NOMO-1 treated with DMSO at 0.1 percent for 48 hours (cell line): ENCODE data around the gene FARS2.
"Not testable (repeated sequence)": the region's sequence is repeated elsewhere in the genome, so short reads cannot be mapped to it uniquely, and the experiment has no call there.

Source experiments
- DNase-seq: peaks from one replicate; lab custom pipeline; 2025; ENCODE audit not compliant: unreplicated experiment; lab: John Stamatoyannopoulos, UW

FARS2 gene

GRCh38 chr6:5656695-5657094, 395.4 kb downstream of the FARS2 start:
- DNase-seq: not testable (repeated sequence)

GRCh38 chr6:5657684-5658430, 396.5 kb downstream of the FARS2 start:
- peak; percentile 92 for DNase-seq

GRCh38 chr6:5659467-5659866, 398.2 kb downstream of the FARS2 start:
- DNase-seq: no peak

GRCh38 chr6:5660772-5661171, 399.5 kb downstream of the FARS2 start:
- DNase-seq: no peak

- DNase-seq: no peak
Measured at GRCh38 chr6:5662797-5663196, 401.5 kb downstream of the FARS2 start.

GRCh38 chr6:5663259-5663658, 401.9 kb downstream of the FARS2 start:
- DNase-seq: no peak

GRCh38 chr6:5663739-5664138, 402.4 kb downstream of the FARS2 start:
- no peak for DNase-seq

- DNase-seq: no peak
Measured at GRCh38 chr6:5664149-5664548, 402.8 kb downstream of the FARS2 start.

- no peak for DNase-seq
Measured at GRCh38 chr6:5665173-5665572, 403.9 kb downstream of the FARS2 start.

- no peak for DNase-seq
Measured at GRCh38 chr6:5665667-5666066, 404.4 kb downstream of the FARS2 start.

- no peak for DNase-seq
Measured at GRCh38 chr6:5666695-5667094, 405.4 kb downstream of the FARS2 start.

GRCh38 chr6:5667737-5668136, 406.4 kb downstream of the FARS2 start:
- no peak for DNase-seq

GRCh38 chr6:5670381-5670780, 409.1 kb downstream of the FARS2 start:
- DNase-seq: no peak

GRCh38 chr6:5670811-5671561, 409.7 kb downstream of the FARS2 start:
- peak; percentile 99 for DNase-seq

- DNase-seq: peak; percentile 81
Measured at GRCh38 chr6:5671601-5672559, 410.6 kb downstream of the FARS2 start.

- DNase-seq: peak; percentile 87
Measured at GRCh38 chr6:5672581-5673011, 411.3 kb downstream of the FARS2 start.

- DNase-seq: no peak
Measured at GRCh38 chr6:5673019-5673790, 411.9 kb downstream of the FARS2 start.

GRCh38 chr6:5674141-5674540, 412.8 kb downstream of the FARS2 start:
- no peak for DNase-seq

- peak; percentile 44 for DNase-seq
Measured at GRCh38 chr6:5674721-5675120, 413.4 kb downstream of the FARS2 start.

GRCh38 chr6:5676701-5677100, 415.4 kb downstream of the FARS2 start:
- no peak for DNase-seq
